HG02938 (cell line): Measurements from ENCODE around the gene EOGT.

Experiments
- ATAC-seq: cut with Tn5 transposase; IDR thresholded peaks from one replicate; pipeline ENCODE4 v1.9.1; 2021; ENCODE audit warnings: mild to moderate bottlenecking, moderate library complexity; ENCODE audit not compliant: unreplicated experiment

EOGT gene

GRCh38 chr3:69013253-69014021, at the start of gene EOGT:
TSS of gene EOGT (minus strand) at chr3:69013684. CDS start at chr3:69009846, 3,838 bp downstream.
- ATAC-seq: peak; percentile 66

- no peak for ATAC-seq
These were observed 46.2 kb upstream of the EOGT start for GRCh38 chr3:69059688-69060087.

- no peak for ATAC-seq
These were observed 45.4 kb upstream of the EOGT start for GRCh38 chr3:69058947-69059224.

- ATAC-seq: peak; percentile 99
These were observed 44.9 kb upstream of the EOGT start for GRCh38 chr3:69058180-69058946.

GRCh38 chr3:69052472-69052898, 39.0 kb upstream of the EOGT start:
- peak; percentile 2 for ATAC-seq

GRCh38 chr3:69051756-69052471, 38.4 kb upstream of the EOGT start, which contains the start of gene TMF1:
TSS of gene TMF1 (minus strand) at chr3:69052333. CDS start at chr3:69052086, 247 bp downstream.
- peak; percentile 97 for ATAC-seq

- no peak for ATAC-seq
These were observed 35.5 kb upstream of the EOGT start for GRCh38 chr3:69048990-69049389.

GRCh38 chr3:69044608-69045007, 31.1 kb upstream of the EOGT start:
- ATAC-seq: no peak

- ATAC-seq: no peak
These were observed 20.0 kb upstream of the EOGT start for GRCh38 chr3:69033470-69033869.

GRCh38 chr3:69032737-69033136, 19.3 kb upstream of the EOGT start:
- no peak for ATAC-seq

GRCh38 chr3:69032142-69032541, 18.7 kb upstream of the EOGT start:
- no peak for ATAC-seq

GRCh38 chr3:69031635-69032034, 18.2 kb upstream of the EOGT start:
- no peak for ATAC-seq

- no peak for ATAC-seq
These were observed 7.4 kb upstream of the EOGT start for GRCh38 chr3:69020857-69021256.

- no peak for ATAC-seq
These were observed 6.9 kb upstream of the EOGT start for GRCh38 chr3:69020424-69020823.

GRCh38 chr3:69016901-69017300, 3.4 kb upstream of the EOGT start:
- no peak for ATAC-seq

- ATAC-seq: no peak
These were observed 2.6 kb upstream of the EOGT start for GRCh38 chr3:69016102-69016501.

GRCh38 chr3:69014022-69014580, 617 bp upstream of the EOGT start:
- no peak for ATAC-seq

- ATAC-seq: peak; percentile 41
These were observed 658 bp downstream of the EOGT start for GRCh38 chr3:69012800-69013252.

- ATAC-seq: no peak
These were observed 1.2 kb downstream of the EOGT start for GRCh38 chr3:69012100-69012799.

GRCh38 chr3:69011096-69011730, 2.3 kb downstream of the EOGT start:
- ATAC-seq: no peak
